Measurements from ENCODE around the gene ST6GALNAC1. TPM values are rescaled to one million over a fixed set of nuclear protein-coding genes. Genes with fewer than 3 reads are reported as not detected.

Gene ST6GALNAC1
- total RNA-seq, 2 donors from 2014 or later, result 8.4 to 27.2 TPM

DNA sequence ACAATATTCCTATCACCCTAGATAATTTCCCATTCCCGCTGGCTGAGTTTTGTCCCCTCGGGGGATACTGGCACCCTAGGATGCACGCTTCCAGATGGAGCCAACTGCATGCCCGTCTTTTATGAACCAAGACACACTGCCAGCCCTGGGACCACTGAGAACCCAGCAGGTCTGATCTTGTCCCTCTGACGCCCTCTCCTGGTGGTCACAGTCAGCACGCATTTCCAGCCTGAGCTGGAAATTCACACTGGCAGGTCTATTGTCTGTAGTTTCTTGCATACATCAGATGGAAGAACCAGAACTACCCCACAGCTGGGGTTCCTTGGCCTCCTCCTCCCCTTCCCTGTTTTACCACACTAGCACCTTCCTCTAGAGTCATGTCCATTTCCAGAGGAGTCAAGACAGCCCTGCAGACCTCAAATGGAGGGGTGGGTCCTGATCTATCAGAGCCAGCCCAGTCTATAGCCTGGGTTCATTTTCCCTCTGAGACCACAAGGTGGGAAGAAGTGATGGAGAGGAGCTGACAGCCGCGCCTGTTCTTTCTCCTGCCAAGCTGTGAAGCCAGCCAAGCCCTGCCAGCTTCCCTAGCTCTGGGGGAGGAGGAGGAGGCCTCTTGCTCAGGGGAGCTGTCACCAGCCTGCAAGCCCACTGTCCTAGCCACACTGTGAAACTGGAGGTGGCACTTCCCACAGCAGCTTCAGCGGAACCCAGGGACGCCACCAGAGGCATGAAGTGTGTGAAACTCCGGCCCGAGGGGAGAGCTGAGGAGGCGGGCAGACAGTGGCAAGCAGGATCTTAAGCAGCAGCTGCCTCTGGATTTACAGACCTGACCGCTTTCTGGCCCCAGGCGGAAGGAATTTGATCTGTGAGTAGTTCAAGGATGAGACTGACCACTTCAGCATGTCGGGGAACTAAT lies 37.9 kb upstream of the ST6GALNAC1 start:
- no peaks in the 10 kb centered on the region for H3K4me1 ChIP-seq (replicated peaks)

DNA sequence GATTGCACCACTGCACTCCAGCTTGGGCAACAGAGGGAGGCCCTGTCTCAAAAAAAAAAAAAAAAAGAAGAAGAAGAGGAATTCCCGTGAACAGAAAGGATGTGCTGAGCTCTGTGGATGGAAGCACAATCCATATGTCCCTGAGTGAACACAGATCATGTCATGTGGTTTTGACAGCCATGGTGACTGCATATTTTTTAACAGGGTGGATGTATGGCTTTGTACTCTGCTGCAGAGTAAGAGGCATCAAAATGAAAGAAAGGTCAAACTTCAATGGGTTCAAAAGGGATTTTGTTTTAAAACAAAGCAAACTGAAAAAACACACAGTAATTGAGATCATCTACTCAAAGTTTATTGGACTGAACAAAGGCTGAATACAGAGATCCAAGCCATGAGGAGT lies 35.7 kb upstream of the ST6GALNAC1 start:
- TF ChIP-seq POLR2A (IDR thresholded peaks at IDR 0.05) (no peak), POLR2AphosphoS5 (IDR thresholded peaks at IDR 0.05) (no peak)
- TF ChIP-seq, protein P1, sequence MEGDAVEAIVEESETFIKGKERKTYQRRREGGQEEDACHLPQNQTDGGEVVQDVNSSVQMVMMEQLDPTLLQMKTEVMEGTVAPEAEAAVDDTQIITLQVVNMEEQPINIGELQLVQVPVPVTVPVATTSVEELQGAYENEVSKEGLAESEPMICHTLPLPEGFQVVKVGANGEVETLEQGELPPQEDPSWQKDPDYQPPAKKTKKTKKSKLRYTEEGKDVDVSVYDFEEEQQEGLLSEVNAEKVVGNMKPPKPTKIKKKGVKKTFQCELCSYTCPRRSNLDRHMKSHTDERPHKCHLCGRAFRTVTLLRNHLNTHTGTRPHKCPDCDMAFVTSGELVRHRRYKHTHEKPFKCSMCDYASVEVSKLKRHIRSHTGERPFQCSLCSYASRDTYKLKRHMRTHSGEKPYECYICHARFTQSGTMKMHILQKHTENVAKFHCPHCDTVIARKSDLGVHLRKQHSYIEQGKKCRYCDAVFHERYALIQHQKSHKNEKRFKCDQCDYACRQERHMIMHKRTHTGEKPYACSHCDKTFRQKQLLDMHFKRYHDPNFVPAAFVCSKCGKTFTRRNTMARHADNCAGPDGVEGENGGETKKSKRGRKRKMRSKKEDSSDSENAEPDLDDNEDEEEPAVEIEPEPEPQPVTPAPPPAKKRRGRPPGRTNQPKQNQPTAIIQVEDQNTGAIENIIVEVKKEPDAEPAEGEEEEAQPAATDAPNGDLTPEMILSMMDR (IDR thresholded peaks at IDR 0.05), result no peak
- Histone ChIP-seq H3K27me3 (replicated peaks; ENCODE audit: insufficient read depth) (no peaks in the 10 kb centered on the region), H3K36me3 (no peaks in the 10 kb centered on the region), H3K4me3 (no peak overlapping the region), H3K27ac (no peak overlapping the region), H3K4me1 (replicated peaks) (no peaks in the 10 kb centered on the region), H3K9me3 (no peaks in the 10 kb centered on the region)
- intact Hi-C loops (cut with DNase I), result no loop called here
- 68% methylated on average over 1 of the region's 1 CpG for WGBS
- no peak for DNase-seq (ENCODE audit: low spot score)

More for the DNA sequence above, 37.9 kb upstream of the ST6GALNAC1 start:
- DNase-seq (ENCODE audit: low spot score), result peak; percentile 65
- Histone ChIP-seq H3K27ac (peak overlapping the region; percentile 13 to 37), H3K27me3 (replicated peaks; ENCODE audit: insufficient read depth) (no peaks in the 10 kb centered on the region), H3K4me3 (no peak overlapping the region), H3K36me3 (no peaks in the 10 kb centered on the region), H3K9me3 (no peaks in the 10 kb centered on the region)
- 37% methylated on average over 16 of the region's 16 CpGs for WGBS
- TF ChIP-seq, protein P1 (IDR thresholded peaks at IDR 0.05), result peak; percentile 60 to 86 (median 76)
- peak; percentile 31 for TF ChIP-seq POLR2AphosphoS5 (IDR thresholded peaks at IDR 0.05)
- no peak for TF ChIP-seq POLR2A (IDR thresholded peaks at IDR 0.05)
- intact Hi-C loops (cut with DNase I), result loop anchor here (5.0 kb wide), 1 partner anchor 36 kb away; no protein-coding TSS in a partner anchor

DNA sequence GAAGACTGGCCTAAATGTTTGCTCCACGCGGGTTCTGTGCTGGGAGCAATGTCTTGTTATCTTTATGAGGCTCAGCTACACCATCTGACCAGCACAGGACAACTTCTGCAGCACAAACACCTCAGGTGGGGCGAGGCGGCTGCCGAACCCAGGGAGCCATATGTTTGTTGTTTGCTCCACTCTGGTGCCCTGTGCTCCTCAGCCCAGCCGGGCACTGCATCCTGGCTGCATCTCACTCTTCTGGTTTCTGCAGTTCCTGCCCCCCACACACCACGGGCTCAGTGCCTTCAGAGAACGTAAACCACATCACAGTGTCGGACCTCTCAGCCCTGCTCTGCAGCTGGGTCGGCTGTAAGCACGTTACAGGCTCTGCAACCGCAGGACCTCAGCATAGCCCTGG lies 34.8 kb upstream of the ST6GALNAC1 start:
- no peaks in the 10 kb centered on the region for H3K36me3 ChIP-seq
- WGBS, result 61% methylated on average over 12 of the region's 12 CpGs
- H3K9me3 ChIP-seq, result no peaks in the 10 kb centered on the region
- no peak for DNase-seq (ENCODE audit: low spot score)
- intact Hi-C loops (cut with DNase I), result no loop called here
- TF ChIP-seq POLR2AphosphoS5 (IDR thresholded peaks at IDR 0.05), result no peak
- TF ChIP-seq, protein P1 (IDR thresholded peaks at IDR 0.05), result no peak
- TF ChIP-seq POLR2A (IDR thresholded peaks at IDR 0.05), result no peak
- H3K27ac ChIP-seq, result no peak overlapping the region
- no peaks in the 10 kb centered on the region for H3K27me3 ChIP-seq (replicated peaks; ENCODE audit: insufficient read depth)
- H3K4me1 ChIP-seq (replicated peaks), result no peaks in the 10 kb centered on the region
- no peak overlapping the region for H3K4me3 ChIP-seq

DNA sequence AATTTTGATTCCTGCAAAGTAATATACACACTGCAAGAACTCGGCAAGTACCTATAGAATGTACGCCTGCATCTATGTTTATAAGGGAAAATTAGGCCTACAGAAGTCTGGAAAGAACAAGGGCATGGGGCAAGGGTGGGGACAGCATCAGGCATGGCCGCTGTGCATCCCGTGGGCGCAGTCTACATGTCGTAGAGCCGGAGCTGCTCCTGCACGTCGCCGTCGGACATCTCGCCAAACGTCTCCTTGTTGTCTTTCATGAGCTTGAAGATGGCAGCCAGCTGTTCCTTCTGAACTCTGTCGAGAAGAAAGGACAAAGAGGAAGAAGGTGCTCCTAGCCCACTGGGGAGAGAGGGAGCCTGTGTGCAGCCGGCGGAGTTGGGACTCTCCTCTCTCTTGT lies 33.8 kb upstream of the ST6GALNAC1 start:
- intact Hi-C loops (cut with DNase I), result no loop called here
- Histone ChIP-seq H3K4me1 (replicated peaks) (no peaks in the 10 kb centered on the region), H3K36me3 (no peaks in the 10 kb centered on the region), H3K4me3 (no peak overlapping the region), H3K27me3 (replicated peaks; ENCODE audit: insufficient read depth) (no peaks in the 10 kb centered on the region), H3K27ac (no peak overlapping the region), H3K9me3 (no peaks in the 10 kb centered on the region)
- WGBS, result 81% methylated on average over 16 of the region's 16 CpGs
- TF ChIP-seq, protein P1 (IDR thresholded peaks at IDR 0.05), result no peak
- no peak for TF ChIP-seq POLR2AphosphoS5 (IDR thresholded peaks at IDR 0.05)
- no peak for TF ChIP-seq POLR2A (IDR thresholded peaks at IDR 0.05)
- no peak for DNase-seq (ENCODE audit: low spot score)

DNA sequence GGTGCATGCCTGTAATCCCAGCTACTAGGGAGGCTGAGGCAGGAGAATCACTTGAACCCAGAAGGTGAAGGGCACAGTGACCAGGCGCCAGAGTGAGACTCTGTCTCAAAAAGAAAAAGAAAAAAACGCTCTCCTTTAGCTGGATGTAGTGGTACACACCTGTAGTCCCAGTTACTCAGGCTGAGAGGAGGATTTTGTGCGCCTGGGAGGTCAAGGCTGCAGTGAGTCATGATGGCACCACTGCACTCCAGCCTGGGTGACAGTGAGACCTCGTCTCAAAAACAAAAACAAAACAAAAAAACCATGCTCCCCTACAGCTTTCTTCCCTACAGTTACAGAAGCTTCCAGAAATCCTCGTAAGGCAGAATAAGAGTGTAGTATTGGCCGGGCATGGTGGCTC lies 33.1 kb upstream of the ST6GALNAC1 start:
- TF ChIP-seq, protein P1 (IDR thresholded peaks at IDR 0.05), result no peak
- no peak for TF ChIP-seq POLR2A (IDR thresholded peaks at IDR 0.05)
- no peak for TF ChIP-seq POLR2AphosphoS5 (IDR thresholded peaks at IDR 0.05)
- 90% methylated on average over 6 of the region's 6 CpGs for WGBS
- intact Hi-C loops (cut with DNase I), result no loop called here

More for the DNA sequence above, 33.1 kb upstream of the ST6GALNAC1 start:
- H3K36me3 ChIP-seq, result no peaks in the 10 kb centered on the region
- no peaks in the 10 kb centered on the region for H3K9me3 ChIP-seq
- H3K4me3 ChIP-seq, result no peak overlapping the region
- no peaks in the 10 kb centered on the region for H3K27me3 ChIP-seq (replicated peaks; ENCODE audit: insufficient read depth)
- DNase-seq (ENCODE audit: low spot score), result no peak
- H3K27ac ChIP-seq, result no peak overlapping the region
- no peaks in the 10 kb centered on the region for H3K4me1 ChIP-seq (replicated peaks)

All from prostate gland (tissue), 2 donors.